Esophagus squamous epithelium (tissue), 5 donors: Measurements from ENCODE around the gene DUSP14. TPM values are rescaled to one million over a fixed set of nuclear protein-coding genes. Genes with fewer than 3 reads are reported as not detected.

ENCODE experiments used
- DNase-seq: peaks from one replicate; lab custom pipeline; 2025; lab: John Stamatoyannopoulos, UW
- H3K27ac ChIP-seq, 4 donors: fragments of 200-600 bp; sonication (generic); one replicate each; pipeline ENCODE4 v1.5.1; 2016 to 2019; ENCODE audit warnings: mild to moderate bottlenecking in 1 of 4
- H3K27me3 ChIP-seq, 4 donors: fragments of 200-600 bp; sonication (generic); 1 replicate in 3 of 4; 2 replicates in 1 of 4; pipeline versions ENCODE4 v1.5.1 to v1.6.0; 2017 to 2021; ENCODE audit warnings: antibody characterized with exemption in 1 of 4
- H3K36me3 ChIP-seq, 3 donors: fragments of 200-600 bp; sonication (generic); one replicate each; pipeline ENCODE4 v1.5.1; 2016 to 2019
- H3K4me1 ChIP-seq, 3 donors: fragments of 200-600 bp; sonication (generic); one replicate each; pipeline ENCODE4 v1.5.1; 2017 to 2019
- H3K4me3 ChIP-seq, 4 donors: fragments of 200-600 bp; sonication (generic); 1 replicate in 3 of 4; 2 replicates in 1 of 4; pipeline ENCODE4 v1.5.1; 2016 to 2019; ENCODE audit warnings: mild to moderate bottlenecking in 2 of 4, moderate library complexity in 1 of 4
- H3K9me3 ChIP-seq, 3 donors: fragments of 200-600 bp; sonication (generic); one replicate each; pipeline ENCODE4 v1.5.1; 2016 to 2019
- POLR2A ChIP-seq, 4 donors: fragments of 450-650 bp; IDR thresholded peaks; one replicate each; pipeline ENCODE4 v1.6.1; 2017; ENCODE audit warnings: antibody characterized with exemption in 4 of 4, mild to moderate bottlenecking in 4 of 4, moderate library complexity in 3 of 4
- WGBS, 2 donors: methylation state at CpG; one replicate each; pipeline ENCODE4 v1.1.5; 2018; 5-methylcytosine and 5-hydroxymethylcytosine counted together
- intact Hi-C: fragments of 100-400 bp; cut with DNase I; formaldehyde crosslinking; loops from one replicate; pipeline ENCODE4 v1.15.0; 2022
- total RNA-seq, 4 donors: library from RNA; depleted of rRNA; stranded (reverse); fragments of >200 nt; gene quantifications; one replicate each; pipeline ENCODE4 v1.1.0, GENCODE V29; 2016
- TF ChIP-seq, protein P1 (sequence below), 6 experiments: fragments of 450-650 bp in 4 of 6; fragments of 200-600 bp in 2 of 6; sonication (generic) in 2 of 6; IDR thresholded peaks; one replicate each; pipeline ENCODE4 v1.5.1; 2016 to 2019; ENCODE audit warnings: antibody characterized with exemption in 6 of 6, mild to moderate bottlenecking in 4 of 6, moderate library complexity in 4 of 6
- donor health status: DM: yes; HTN: yes; CAD: no.

DUSP14 gene
- total RNA-seq, 4 donors from 2014 or later = 11.4 to 28.8 (median 20.4) TPM

GRCh38 chr17:37562016-37562745 is 72.5 kb downstream of the DUSP14 start:
- DNase-seq = no peak
- TF ChIP-seq POLR2A (IDR thresholded peaks at IDR 0.05) = no peak
- TF ChIP-seq, protein P1, sequence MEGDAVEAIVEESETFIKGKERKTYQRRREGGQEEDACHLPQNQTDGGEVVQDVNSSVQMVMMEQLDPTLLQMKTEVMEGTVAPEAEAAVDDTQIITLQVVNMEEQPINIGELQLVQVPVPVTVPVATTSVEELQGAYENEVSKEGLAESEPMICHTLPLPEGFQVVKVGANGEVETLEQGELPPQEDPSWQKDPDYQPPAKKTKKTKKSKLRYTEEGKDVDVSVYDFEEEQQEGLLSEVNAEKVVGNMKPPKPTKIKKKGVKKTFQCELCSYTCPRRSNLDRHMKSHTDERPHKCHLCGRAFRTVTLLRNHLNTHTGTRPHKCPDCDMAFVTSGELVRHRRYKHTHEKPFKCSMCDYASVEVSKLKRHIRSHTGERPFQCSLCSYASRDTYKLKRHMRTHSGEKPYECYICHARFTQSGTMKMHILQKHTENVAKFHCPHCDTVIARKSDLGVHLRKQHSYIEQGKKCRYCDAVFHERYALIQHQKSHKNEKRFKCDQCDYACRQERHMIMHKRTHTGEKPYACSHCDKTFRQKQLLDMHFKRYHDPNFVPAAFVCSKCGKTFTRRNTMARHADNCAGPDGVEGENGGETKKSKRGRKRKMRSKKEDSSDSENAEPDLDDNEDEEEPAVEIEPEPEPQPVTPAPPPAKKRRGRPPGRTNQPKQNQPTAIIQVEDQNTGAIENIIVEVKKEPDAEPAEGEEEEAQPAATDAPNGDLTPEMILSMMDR (IDR thresholded peaks at IDR 0.05) = no peak
- Histone ChIP-seq H3K27me3 (no peaks in the 10 kb centered on the region), H3K9me3 (no peaks in the 10 kb centered on the region), H3K36me3 (peaks cover 0 to 85% (median 31%) of the 10 kb centered on the region in 3 donors), H3K27ac (no peak overlapping the region), H3K4me3 (no peak overlapping the region), H3K4me1 (no peaks in the 10 kb centered on the region)
- intact Hi-C loops = no loop called here
- 80 to 92% methylated on average over 5 of the region's 5 CpGs for WGBS, 2 donors

Other genes with a start within 250 kb of the DUSP14 start
- gene C17orf78, start 113.9 kb upstream of the DUSP14 start, total RNA-seq = not detected
- gene ACACA, start 83.1 kb upstream of the DUSP14 start, total RNA-seq = 10 to 100 TPM; 34.5 to 81.0 (median 55.8) TPM
- gene TADA2A, start 83.0 kb upstream of the DUSP14 start, total RNA-seq = 1 to 10 TPM; 6.7 to 8.9 (median 7.6) TPM
- gene SYNRG, start 119.5 kb downstream of the DUSP14 start, total RNA-seq = 10 to 100 TPM; 16.5 to 24.2 (median 21.3) TPM
- 10 to 100 TPM; 13.3 to 27.7 (median 21.6) TPM for gene DDX52, start 153.6 kb downstream of the DUSP14 start, total RNA-seq